GM10248 (cell line): ENCODE measurements around the gene CTXN3.

Experiments used
- CTCF ChIA-PET: fragments of 300-600 bp; sonication (Branson Sonifier 250); formaldehyde crosslinking; extraction: SDS; loops from one replicate; lab custom pipeline; 2021; ENCODE audit warnings: antibody characterized with exemption; lab: Yijun Ruan, JAX
- POLR2A ChIA-PET: fragments of 350-650 bp; sonication (Branson Sonifier 250); formaldehyde crosslinking; extraction: SDS; loops from one replicate; lab custom pipeline; 2020; ENCODE audit warnings: antibody characterized with exemption; lab: Yijun Ruan, JAX
- DNase-seq: peaks from one replicate; pipeline ENCODE4 v3.0.0; 2012; ENCODE audit errors: extremely low spot score
- TF ChIP-seq, protein P1 (sequence below): IDR thresholded peaks from 2 replicates; pipeline ENCODE4 v1.5.1; 2012; ENCODE audit warnings: mild to moderate bottlenecking, low read depth; ENCODE audit errors: extremely low read depth, missing control alignments, control extremely low read depth

Gene CTXN3

DNA sequence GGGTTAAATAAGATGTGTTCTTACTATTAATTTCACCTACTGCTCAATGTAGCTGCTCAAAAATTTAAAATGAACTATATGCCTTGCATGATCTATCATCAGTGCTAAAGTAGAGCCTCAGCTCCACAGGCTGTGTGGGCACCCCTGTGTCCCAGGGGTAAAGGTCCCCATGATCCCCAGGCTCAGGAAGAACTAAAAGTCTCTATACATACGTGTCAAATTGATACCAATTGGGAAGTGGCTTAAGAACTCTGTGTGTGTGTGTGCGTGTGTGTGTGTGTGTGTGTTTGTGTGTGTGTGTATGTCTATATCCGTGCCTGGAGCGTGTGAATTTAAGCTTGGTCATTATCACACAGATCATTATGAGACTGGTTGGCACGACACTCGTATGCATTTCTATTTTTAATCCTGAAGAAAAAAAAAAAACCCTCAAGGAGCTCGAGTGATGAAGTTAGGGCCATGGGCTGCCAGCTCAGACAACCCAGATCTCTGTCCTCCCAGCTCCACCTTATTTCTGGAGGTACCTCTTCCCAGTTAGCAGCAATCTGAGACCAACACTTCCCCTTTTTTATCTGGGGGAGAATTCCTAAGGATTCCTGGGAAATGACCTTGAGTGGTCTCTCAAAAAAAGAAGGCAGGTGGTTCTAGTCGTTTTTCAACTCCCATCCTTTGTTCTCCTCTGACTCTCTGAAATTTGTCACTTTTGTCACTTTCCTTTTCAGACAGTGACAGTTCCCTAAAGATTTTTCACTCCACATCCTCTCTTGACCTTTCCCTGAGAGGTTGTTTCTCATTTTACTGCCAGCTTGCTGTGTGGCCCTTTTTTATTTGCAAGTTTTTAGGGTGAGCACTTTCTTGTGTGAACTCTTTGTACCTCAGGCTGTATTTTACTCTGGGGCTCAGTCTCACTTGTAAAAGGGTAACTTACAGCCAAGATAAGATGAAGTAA, 45.7 kb upstream of the CTXN3 start:
- TF ChIP-seq, protein P1, sequence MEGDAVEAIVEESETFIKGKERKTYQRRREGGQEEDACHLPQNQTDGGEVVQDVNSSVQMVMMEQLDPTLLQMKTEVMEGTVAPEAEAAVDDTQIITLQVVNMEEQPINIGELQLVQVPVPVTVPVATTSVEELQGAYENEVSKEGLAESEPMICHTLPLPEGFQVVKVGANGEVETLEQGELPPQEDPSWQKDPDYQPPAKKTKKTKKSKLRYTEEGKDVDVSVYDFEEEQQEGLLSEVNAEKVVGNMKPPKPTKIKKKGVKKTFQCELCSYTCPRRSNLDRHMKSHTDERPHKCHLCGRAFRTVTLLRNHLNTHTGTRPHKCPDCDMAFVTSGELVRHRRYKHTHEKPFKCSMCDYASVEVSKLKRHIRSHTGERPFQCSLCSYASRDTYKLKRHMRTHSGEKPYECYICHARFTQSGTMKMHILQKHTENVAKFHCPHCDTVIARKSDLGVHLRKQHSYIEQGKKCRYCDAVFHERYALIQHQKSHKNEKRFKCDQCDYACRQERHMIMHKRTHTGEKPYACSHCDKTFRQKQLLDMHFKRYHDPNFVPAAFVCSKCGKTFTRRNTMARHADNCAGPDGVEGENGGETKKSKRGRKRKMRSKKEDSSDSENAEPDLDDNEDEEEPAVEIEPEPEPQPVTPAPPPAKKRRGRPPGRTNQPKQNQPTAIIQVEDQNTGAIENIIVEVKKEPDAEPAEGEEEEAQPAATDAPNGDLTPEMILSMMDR = no peak
- ChIA-PET POLR2A (no interaction called here), CTCF (interaction anchor here (1.0 to 2.6 kb wide), 5 partner anchors 9 to 50 kb away, joined by 3 to 11 read pairs (median 4); no protein-coding TSS in a partner anchor)
- DNase-seq = no peak

DNA sequence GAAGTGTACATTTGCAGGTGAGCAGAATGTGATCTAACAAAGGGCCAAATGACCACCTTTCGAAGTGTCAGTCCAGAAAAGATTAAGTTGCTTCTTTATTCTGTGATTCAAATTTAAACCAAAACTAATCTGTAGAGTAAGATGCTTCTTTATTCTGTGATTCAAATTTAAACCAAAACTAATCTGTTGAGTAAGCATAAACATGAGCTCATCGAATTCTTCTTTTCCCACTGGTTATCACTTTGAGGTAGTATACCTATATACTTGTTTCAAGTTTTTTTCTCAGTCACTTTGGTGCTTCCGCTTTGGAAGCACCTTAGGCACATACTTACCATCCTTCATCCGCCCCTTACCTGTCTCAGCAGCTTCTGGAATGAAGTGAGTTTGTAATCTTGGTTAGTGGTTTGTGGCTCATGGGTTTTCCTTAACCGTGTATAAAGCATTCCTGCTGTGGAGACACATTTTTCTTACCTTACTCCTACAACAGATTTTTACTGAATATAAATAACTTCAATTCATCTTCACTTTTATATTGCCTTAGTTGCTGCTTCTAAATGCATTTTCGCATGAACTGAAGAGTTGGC, 40.7 kb upstream of the CTXN3 start:
- POLR2A ChIA-PET = no interaction called here
- TF ChIP-seq, protein P1 = no peak
- DNase-seq = no peak
- CTCF ChIA-PET = interaction anchor here (1.0 to 4.7 kb wide), 7 partner anchors 8 to 593 kb away, joined by 3 to 14 read pairs (median 3); no protein-coding TSS in a partner anchor

DNA sequence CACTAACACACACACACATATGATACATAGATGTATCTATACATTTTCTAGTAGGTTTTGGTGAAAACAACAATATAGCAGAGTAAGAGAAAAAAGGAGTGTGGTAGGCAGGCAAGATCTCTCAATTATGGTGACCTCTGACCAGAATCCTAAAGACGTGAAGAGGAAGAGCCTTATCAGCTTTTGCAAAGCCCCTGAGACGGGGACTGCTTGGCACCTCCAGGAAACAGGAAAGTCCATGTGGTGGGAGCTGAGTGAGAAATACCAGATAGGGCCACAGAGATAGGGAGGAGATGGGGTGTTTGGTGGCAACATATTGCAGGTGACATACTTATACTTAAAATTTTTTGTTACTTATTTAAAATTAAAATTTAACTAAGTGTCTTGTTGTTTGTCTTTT, 39.9 kb upstream of the CTXN3 start:
- TF ChIP-seq, protein P1 = no peak
- CTCF ChIA-PET = interaction anchor here (1.2 to 4.7 kb wide), 4 partner anchors 9 to 593 kb away, joined by 3 to 14 read pairs (median 4); no protein-coding TSS in a partner anchor
- DNase-seq = no peak
- POLR2A ChIA-PET = no interaction called here

DNA sequence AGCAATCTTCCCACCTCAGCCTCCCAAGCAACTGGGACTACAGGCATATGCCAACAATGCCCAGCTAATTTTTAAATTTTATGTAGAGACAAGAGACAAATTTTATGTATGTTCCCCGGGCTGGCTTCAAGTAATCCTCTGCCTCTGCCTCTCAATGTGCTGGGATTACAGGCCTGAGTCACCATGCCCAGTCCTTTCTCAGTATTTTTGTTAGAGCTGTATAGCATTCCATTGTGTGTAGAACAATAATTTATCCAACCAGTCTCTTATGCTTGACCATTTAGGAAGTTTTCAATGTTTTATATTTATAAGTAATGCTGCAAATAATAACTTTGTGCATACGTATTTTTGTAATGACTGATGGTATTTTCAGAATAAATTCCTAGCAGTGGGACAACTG, 38.9 kb upstream of the CTXN3 start:
- TF ChIP-seq, protein P1 = no peak
- ChIA-PET POLR2A (no interaction called here), CTCF (interaction anchor here (4.7 kb wide), 1 partner anchor 46 kb away, joined by 14 read pairs; no protein-coding TSS in a partner anchor)
- no peak for DNase-seq

DNA sequence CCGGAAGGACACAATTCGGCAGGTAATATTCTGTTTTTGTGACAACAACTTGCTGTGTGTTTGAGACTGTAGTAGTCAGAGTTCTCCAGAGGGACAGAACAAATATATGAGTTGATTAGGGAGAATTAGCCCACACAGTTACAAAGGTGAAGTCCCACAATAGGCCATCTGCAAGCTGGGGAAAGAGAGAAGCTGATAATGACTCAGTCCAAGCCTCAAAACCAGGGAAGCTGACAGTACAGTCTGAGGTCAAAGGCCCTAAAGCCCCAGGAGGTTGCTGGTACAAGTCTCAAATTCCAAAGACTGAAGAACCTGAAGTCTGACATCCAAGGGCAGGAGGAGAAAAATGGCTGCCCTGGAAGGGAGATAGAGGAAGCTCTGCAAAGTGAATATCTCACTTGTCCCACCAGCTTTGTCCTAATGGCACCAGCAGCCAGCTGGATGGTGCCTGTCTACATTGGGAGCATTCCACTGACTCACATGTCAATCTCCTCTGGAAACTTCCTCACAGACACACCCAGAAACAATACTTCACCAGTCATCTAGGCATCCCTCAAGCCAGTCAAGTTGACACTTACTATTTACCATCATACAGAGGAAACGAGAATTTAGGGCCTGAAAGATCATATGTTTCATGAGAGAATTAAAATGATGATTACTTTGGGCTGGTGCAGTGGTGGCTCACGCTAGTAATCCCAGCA, 36.3 kb upstream of the CTXN3 start:
- no peak for DNase-seq
- ChIA-PET CTCF (interaction anchor here (1.1 to 1.8 kb wide), 7 partner anchors 10 to 54 kb away, joined by 3 to 7 read pairs (median 5); no protein-coding TSS in a partner anchor), POLR2A (no interaction called here)
- TF ChIP-seq, protein P1 = no peak

DNA sequence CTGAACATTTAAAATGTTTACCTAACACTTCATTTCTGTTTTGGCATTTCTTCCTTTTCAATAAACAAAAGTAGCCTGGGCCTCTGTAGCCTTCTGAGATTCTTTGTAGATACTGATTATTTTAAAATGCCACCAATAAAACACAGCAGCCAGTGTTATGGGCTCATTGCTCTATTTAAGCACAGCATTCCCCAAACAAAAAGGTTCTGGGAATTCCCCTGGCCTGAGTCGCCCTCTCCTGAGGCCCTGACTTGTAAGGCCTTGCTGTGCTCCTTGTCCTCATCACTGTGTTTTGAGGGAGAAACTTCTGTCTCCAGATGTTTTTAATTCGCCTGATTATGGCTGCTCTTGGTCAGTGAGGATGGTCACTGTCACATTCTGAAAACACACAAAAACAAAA, 33.0 kb upstream of the CTXN3 start:
- TF ChIP-seq, protein P1 = no peak
- CTCF ChIA-PET = no interaction called here

More for the DNA sequence above, 33.0 kb upstream of the CTXN3 start:
- POLR2A ChIA-PET = no interaction called here
- no peak for DNase-seq
